ENCODE results near the gene FLNA.
"Not testable (repeated sequence)": the region's sequence is repeated elsewhere in the genome, so short reads cannot be mapped to it uniquely, and the experiment has no call there.

Gene FLNA

GRCh38 chrX:154352012-154352401 is 22.4 kb downstream of the FLNA start:
- H3K27me3 Mint-ChIP-seq: no peaks in the 10 kb centered on the region
- peaks cover 71% of the 10 kb centered on the region for H3K4me1 Mint-ChIP-seq (ENCODE audit: low read depth)
- H3K9me3 Mint-ChIP-seq: no peaks in the 10 kb centered on the region
- DNase-seq: no peak
- peak overlapping the region; percentile 79 for H3K27ac Mint-ChIP-seq
- H3K4me3 Mint-ChIP-seq: no peak overlapping the region
- H3K36me3 Mint-ChIP-seq (ENCODE audit: low read depth): peaks cover 85% of the 10 kb centered on the region

GRCh38 chrX:154351183-154352011 is 23.0 kb downstream of the FLNA start:
- peaks cover 70% of the 10 kb centered on the region for H3K4me1 Mint-ChIP-seq (ENCODE audit: low read depth)
- no peaks in the 10 kb centered on the region for H3K27me3 Mint-ChIP-seq

GRCh38 chrX:154350429-154351182 is 23.8 kb downstream of the FLNA start:
- Mint-ChIP-seq H3K36me3 (ENCODE audit: low read depth) (peaks cover 72% of the 10 kb centered on the region), H3K27ac (peak overlapping the region; percentile 63), H3K27me3 (no peaks in the 10 kb centered on the region), H3K9me3 (no peaks in the 10 kb centered on the region), H3K4me3 (no peak overlapping the region), H3K4me1 (ENCODE audit: low read depth) (peaks cover 65% of the 10 kb centered on the region)
- DNase-seq: no peak

More at GRCh38 chrX:154351183-154352011, 23.0 kb downstream of the FLNA start:
- peak; percentile 46 for DNase-seq
- H3K4me3 Mint-ChIP-seq: no peak overlapping the region
- H3K27ac Mint-ChIP-seq: peak overlapping the region; percentile 79
- H3K36me3 Mint-ChIP-seq (ENCODE audit: low read depth): peaks cover 79% of the 10 kb centered on the region
- H3K9me3 Mint-ChIP-seq: no peaks in the 10 kb centered on the region

- H3K36me3 Mint-ChIP-seq (ENCODE audit: low read depth): peaks cover 68% of the 10 kb centered on the region
- H3K4me3 Mint-ChIP-seq: no peak overlapping the region
- no peak for DNase-seq
- H3K9me3 Mint-ChIP-seq: no peaks in the 10 kb centered on the region
- peak overlapping the region; percentile 63 for H3K27ac Mint-ChIP-seq
- H3K27me3 Mint-ChIP-seq: no peaks in the 10 kb centered on the region
- H3K4me1 Mint-ChIP-seq (ENCODE audit: low read depth): peaks cover 64% of the 10 kb centered on the region
These were observed 24.5 kb downstream of the FLNA start for GRCh38 chrX:154349979-154350378.

GRCh38 chrX:154349359-154349935 is 25.0 kb downstream of the FLNA start:
- no peak overlapping the region for H3K4me3 Mint-ChIP-seq
- DNase-seq: no peak
- H3K27ac Mint-ChIP-seq: peak overlapping the region; percentile 63
- H3K27me3 Mint-ChIP-seq: no peaks in the 10 kb centered on the region
- peaks cover 62% of the 10 kb centered on the region for H3K4me1 Mint-ChIP-seq (ENCODE audit: low read depth)
- H3K36me3 Mint-ChIP-seq (ENCODE audit: low read depth): peaks cover 63% of the 10 kb centered on the region
- H3K9me3 Mint-ChIP-seq: no peaks in the 10 kb centered on the region

- Mint-ChIP-seq H3K36me3 (ENCODE audit: low read depth) (peaks cover 57% of the 10 kb centered on the region), H3K27ac (peak overlapping the region; percentile 66), H3K4me3 (no peak overlapping the region), H3K27me3 (no peaks in the 10 kb centered on the region), H3K9me3 (no peaks in the 10 kb centered on the region), H3K4me1 (ENCODE audit: low read depth) (peaks cover 55% of the 10 kb centered on the region)
- no peak for DNase-seq
These were observed 25.6 kb downstream of the FLNA start for GRCh38 chrX:154348646-154349358.

GRCh38 chrX:154348114-154348531 is 26.3 kb downstream of the FLNA start:
- no peak overlapping the region for H3K4me3 Mint-ChIP-seq
- H3K4me1 Mint-ChIP-seq (ENCODE audit: low read depth): peaks cover 48% of the 10 kb centered on the region
- H3K9me3 Mint-ChIP-seq: no peaks in the 10 kb centered on the region
- DNase-seq: no peak
- H3K27me3 Mint-ChIP-seq: no peaks in the 10 kb centered on the region
- peak overlapping the region; percentile 66 for H3K27ac Mint-ChIP-seq
- H3K36me3 Mint-ChIP-seq (ENCODE audit: low read depth): peaks cover 50% of the 10 kb centered on the region

GRCh38 chrX:154343620-154344019 is 30.8 kb downstream of the FLNA start:
- H3K4me3 Mint-ChIP-seq; H3K9me3 Mint-ChIP-seq; H3K27ac Mint-ChIP-seq; DNase-seq; H3K36me3 Mint-ChIP-seq (ENCODE audit: low read depth); H3K27me3 Mint-ChIP-seq: not testable (repeated sequence)
- peaks cover 12% of the 10 kb centered on the region for H3K4me1 Mint-ChIP-seq (ENCODE audit: low read depth)

GRCh38 chrX:154343063-154343462 is 31.4 kb downstream of the FLNA start:
- not testable (repeated sequence) for H3K36me3 Mint-ChIP-seq (ENCODE audit: low read depth); H3K27me3 Mint-ChIP-seq; H3K4me3 Mint-ChIP-seq; H3K4me1 Mint-ChIP-seq (ENCODE audit: low read depth); H3K27ac Mint-ChIP-seq; H3K9me3 Mint-ChIP-seq; DNase-seq

GRCh38 chrX:154341399-154342298 is 32.8 kb downstream of the FLNA start:
- H3K4me1 Mint-ChIP-seq (ENCODE audit: low read depth); DNase-seq; H3K9me3 Mint-ChIP-seq; H3K27me3 Mint-ChIP-seq; H3K36me3 Mint-ChIP-seq (ENCODE audit: low read depth); H3K27ac Mint-ChIP-seq; H3K4me3 Mint-ChIP-seq: not testable (repeated sequence)

GRCh38 chrX:154334496-154334895 is 39.9 kb downstream of the FLNA start:
- no peaks in the 10 kb centered on the region for H3K36me3 Mint-ChIP-seq (ENCODE audit: low read depth)
- peak overlapping the region; percentile 79 for H3K27ac Mint-ChIP-seq
- peaks cover 11% of the 10 kb centered on the region for H3K27me3 Mint-ChIP-seq
- no peak overlapping the region for H3K4me3 Mint-ChIP-seq
- H3K4me1 Mint-ChIP-seq (ENCODE audit: low read depth): peaks cover 26% of the 10 kb centered on the region
- DNase-seq: no peak
- H3K9me3 Mint-ChIP-seq: no peaks in the 10 kb centered on the region

GRCh38 chrX:154333837-154334271 is 40.6 kb downstream of the FLNA start:
- H3K27ac Mint-ChIP-seq: peak overlapping the region; percentile 10
- H3K36me3 Mint-ChIP-seq (ENCODE audit: low read depth): no peaks in the 10 kb centered on the region
- H3K4me3 Mint-ChIP-seq: no peak overlapping the region
- peaks cover 29% of the 10 kb centered on the region for H3K4me1 Mint-ChIP-seq (ENCODE audit: low read depth)
- peaks cover 12% of the 10 kb centered on the region for H3K27me3 Mint-ChIP-seq
- H3K9me3 Mint-ChIP-seq: no peaks in the 10 kb centered on the region
- no peak for DNase-seq

GRCh38 chrX:154333116-154333515 is 41.3 kb downstream of the FLNA start:
- Mint-ChIP-seq H3K36me3 (ENCODE audit: low read depth) (no peaks in the 10 kb centered on the region), H3K4me3 (no peak overlapping the region), H3K9me3 (no peaks in the 10 kb centered on the region), H3K4me1 (ENCODE audit: low read depth) (peaks cover 34% of the 10 kb centered on the region), H3K27me3 (peaks cover 15% of the 10 kb centered on the region), H3K27ac (no peak overlapping the region)
- DNase-seq: no peak

Measured in activated T-cell treated with anti-CD3 and anti-CD28 coated beads, Interleukin-2, amount 50 U/mL, for 24 hours (primary cell).